ENCODE data around the gene SFSWAP.

DNA sequence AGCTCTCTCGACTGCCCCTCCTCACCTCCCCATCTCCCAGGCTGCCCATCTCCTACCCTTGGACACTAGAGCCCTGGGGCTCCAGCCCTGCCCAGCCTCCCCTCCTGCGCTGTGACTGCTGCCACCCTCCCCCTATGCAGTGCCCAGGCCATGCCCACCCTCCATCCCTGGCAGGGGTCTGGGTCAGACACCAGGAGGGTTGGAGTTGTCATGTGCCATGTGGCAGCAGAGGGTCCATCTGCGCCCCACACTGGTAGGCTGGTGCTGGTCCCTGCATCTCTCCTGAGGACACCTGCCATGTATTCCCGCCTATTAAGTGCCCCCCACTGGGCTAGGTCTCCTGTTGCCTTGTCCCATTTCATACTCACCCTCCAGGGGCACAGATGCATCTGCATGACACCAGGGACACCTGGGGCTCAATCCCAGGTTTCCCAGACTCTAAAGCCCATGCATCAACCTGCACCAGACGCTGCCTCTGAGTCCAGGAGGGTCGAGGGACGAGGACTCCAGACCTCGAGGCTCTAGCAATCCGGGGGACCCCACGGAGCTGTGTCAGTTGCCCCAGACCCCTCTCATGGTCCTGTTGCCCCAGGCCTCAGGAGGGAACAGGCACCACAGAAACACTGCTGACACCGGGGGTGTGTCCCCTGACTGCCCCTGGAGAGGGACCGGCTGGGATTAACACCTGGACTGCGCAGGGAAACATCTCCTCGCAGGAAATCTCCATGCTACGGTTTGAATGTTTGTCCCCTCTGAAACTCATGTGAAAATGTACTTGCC is 23.4 kb upstream of the SFSWAP start:
- TF ChIP-seq, protein P1, sequence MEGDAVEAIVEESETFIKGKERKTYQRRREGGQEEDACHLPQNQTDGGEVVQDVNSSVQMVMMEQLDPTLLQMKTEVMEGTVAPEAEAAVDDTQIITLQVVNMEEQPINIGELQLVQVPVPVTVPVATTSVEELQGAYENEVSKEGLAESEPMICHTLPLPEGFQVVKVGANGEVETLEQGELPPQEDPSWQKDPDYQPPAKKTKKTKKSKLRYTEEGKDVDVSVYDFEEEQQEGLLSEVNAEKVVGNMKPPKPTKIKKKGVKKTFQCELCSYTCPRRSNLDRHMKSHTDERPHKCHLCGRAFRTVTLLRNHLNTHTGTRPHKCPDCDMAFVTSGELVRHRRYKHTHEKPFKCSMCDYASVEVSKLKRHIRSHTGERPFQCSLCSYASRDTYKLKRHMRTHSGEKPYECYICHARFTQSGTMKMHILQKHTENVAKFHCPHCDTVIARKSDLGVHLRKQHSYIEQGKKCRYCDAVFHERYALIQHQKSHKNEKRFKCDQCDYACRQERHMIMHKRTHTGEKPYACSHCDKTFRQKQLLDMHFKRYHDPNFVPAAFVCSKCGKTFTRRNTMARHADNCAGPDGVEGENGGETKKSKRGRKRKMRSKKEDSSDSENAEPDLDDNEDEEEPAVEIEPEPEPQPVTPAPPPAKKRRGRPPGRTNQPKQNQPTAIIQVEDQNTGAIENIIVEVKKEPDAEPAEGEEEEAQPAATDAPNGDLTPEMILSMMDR (IDR thresholded peaks at IDR 0.05): no peak
- TF ChIP-seq, protein P2, sequence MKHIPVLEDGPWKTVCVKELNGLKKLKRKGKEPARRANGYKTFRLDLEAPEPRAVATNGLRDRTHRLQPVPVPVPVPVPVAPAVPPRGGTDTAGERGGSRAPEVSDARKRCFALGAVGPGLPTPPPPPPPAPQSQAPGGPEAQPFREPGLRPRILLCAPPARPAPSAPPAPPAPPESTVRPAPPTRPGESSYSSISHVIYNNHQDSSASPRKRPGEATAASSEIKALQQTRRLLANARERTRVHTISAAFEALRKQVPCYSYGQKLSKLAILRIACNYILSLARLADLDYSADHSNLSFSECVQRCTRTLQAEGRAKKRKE (CRISPR knock-in tag; IDR thresholded peaks at IDR 0.05; ENCODE audit: low read depth): no peak
- TF ChIP-seq NR3C1 (IDR thresholded peaks at IDR 0.05): no peak
- TF ChIP-seq PHF8 (IDR thresholded peaks at IDR 0.05; ENCODE audit: borderline replicate concordance, low read depth): no peak
- TF ChIP-seq POLR2A (IDR thresholded peaks at IDR 0.05; ENCODE audit: low read length): no peak
- no peak for TF ChIP-seq EHMT2 (IDR thresholded peaks at IDR 0.05; ENCODE audit: low read depth)
- TF ChIP-seq RCOR1 (IDR thresholded peaks at IDR 0.05; ENCODE audit: low read depth, low read length): no peak
- no peak for TF ChIP-seq EP300 (IDR thresholded peaks at IDR 0.05)
- TF ChIP-seq, protein P3, sequence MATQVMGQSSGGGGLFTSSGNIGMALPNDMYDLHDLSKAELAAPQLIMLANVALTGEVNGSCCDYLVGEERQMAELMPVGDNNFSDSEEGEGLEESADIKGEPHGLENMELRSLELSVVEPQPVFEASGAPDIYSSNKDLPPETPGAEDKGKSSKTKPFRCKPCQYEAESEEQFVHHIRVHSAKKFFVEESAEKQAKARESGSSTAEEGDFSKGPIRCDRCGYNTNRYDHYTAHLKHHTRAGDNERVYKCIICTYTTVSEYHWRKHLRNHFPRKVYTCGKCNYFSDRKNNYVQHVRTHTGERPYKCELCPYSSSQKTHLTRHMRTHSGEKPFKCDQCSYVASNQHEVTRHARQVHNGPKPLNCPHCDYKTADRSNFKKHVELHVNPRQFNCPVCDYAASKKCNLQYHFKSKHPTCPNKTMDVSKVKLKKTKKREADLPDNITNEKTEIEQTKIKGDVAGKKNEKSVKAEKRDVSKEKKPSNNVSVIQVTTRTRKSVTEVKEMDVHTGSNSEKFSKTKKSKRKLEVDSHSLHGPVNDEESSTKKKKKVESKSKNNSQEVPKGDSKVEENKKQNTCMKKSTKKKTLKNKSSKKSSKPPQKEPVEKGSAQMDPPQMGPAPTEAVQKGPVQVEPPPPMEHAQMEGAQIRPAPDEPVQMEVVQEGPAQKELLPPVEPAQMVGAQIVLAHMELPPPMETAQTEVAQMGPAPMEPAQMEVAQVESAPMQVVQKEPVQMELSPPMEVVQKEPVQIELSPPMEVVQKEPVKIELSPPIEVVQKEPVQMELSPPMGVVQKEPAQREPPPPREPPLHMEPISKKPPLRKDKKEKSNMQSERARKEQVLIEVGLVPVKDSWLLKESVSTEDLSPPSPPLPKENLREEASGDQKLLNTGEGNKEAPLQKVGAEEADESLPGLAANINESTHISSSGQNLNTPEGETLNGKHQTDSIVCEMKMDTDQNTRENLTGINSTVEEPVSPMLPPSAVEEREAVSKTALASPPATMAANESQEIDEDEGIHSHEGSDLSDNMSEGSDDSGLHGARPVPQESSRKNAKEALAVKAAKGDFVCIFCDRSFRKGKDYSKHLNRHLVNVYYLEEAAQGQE (IDR thresholded peaks at IDR 0.05): no peak
- no peak for TF ChIP-seq ZFP36 (IDR thresholded peaks at IDR 0.05; ENCODE audit: borderline replicate concordance, partially characterized antibody)
- no peak for TF ChIP-seq JUNB (IDR thresholded peaks at IDR 0.05)
- TF ChIP-seq KDM5A (IDR thresholded peaks at IDR 0.05): no peak
- TF ChIP-seq, protein P4, sequence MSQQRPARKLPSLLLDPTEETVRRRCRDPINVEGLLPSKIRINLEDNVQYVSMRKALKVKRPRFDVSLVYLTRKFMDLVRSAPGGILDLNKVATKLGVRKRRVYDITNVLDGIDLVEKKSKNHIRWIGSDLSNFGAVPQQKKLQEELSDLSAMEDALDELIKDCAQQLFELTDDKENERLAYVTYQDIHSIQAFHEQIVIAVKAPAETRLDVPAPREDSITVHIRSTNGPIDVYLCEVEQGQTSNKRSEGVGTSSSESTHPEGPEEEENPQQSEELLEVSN (IDR thresholded peaks at IDR 0.05; ENCODE audit: borderline replicate concordance, low read depth): no peak
- TF ChIP-seq MYC (IDR thresholded peaks at IDR 0.05; ENCODE audit: borderline replicate concordance, low read length): no peak

Measured in A549 (cell line).